Gastrocnemius medialis (tissue), 4 donors: ENCODE results near the gene TRAM2.

Experiments
- CTCF ChIP-seq, 5 experiments: fragments of 450-650 bp in 3 of 5; fragments of 200-600 bp in 2 of 5; sonication (generic) in 2 of 5; IDR thresholded peaks in 4 of 5; conservative IDR thresholded peaks in 1 of 5; 1 replicate in 4 of 5; 2 replicates in 1 of 5; pipeline ENCODE4 v1.5.1; 2016 to 2019; ENCODE audit warnings: antibody characterized with exemption in 5 of 5, mild to moderate bottlenecking in 3 of 5, moderate library complexity in 3 of 5
- POLR2A ChIP-seq, 2 donors: fragments of 450-650 bp; IDR thresholded peaks; one replicate each; pipeline ENCODE4 v1.6.1; 2017; ENCODE audit warnings: antibody characterized with exemption in 2 of 2, mild to moderate bottlenecking in 2 of 2, moderate library complexity in 2 of 2

- no peak for TF ChIP-seq CTCF (IDR thresholded peaks at IDR 0.05 in 4 of 5, conservative IDR thresholded peaks at IDR 0.05 in 1 of 5)
- TF ChIP-seq POLR2A (IDR thresholded peaks at IDR 0.05): no peak
These were observed 35.6 kb upstream of the TRAM2 start for GRCh38 chr6:52612336-52613054.
